GM21576 (cell line): Measurements from ENCODE around the gene PAMR1.
"Not testable (repeated sequence)": the region's sequence is repeated elsewhere in the genome, so short reads cannot be mapped to it uniquely, and the experiment has no call there.

Source experiments
- ATAC-seq: cut with Tn5 transposase; IDR thresholded peaks from one replicate; pipeline ENCODE4 v1.9.1; 2021; ENCODE audit warnings: mild to moderate bottlenecking, moderate library complexity; ENCODE audit not compliant: unreplicated experiment

Gene PAMR1

GRCh38 chr11:35525501-35526175, at the start of gene PAMR1:
Gene PAMR1 (minus strand): TSS chr11:35525616. CDS start chr11:35525585, 31 bp downstream.
- ATAC-seq = no peak

- ATAC-seq = no peak
Observed at GRCh38 chr11:35571696-35572095, 46.3 kb upstream of the PAMR1 start.

GRCh38 chr11:35567737-35568465, 42.5 kb upstream of the PAMR1 start:
- ATAC-seq = no peak

- ATAC-seq = no peak
Observed at GRCh38 chr11:35566885-35567284, 41.5 kb upstream of the PAMR1 start.

GRCh38 chr11:35566181-35566580, 40.8 kb upstream of the PAMR1 start:
- no peak for ATAC-seq

GRCh38 chr11:35564245-35564595, 38.8 kb upstream of the PAMR1 start:
- no peak for ATAC-seq

- no peak for ATAC-seq
Observed at GRCh38 chr11:35563484-35564244, 38.2 kb upstream of the PAMR1 start.

- ATAC-seq = no peak
Observed at GRCh38 chr11:35559949-35560348, 34.5 kb upstream of the PAMR1 start.

- ATAC-seq = no peak
Observed at GRCh38 chr11:35558513-35558912, 33.1 kb upstream of the PAMR1 start.

- ATAC-seq = no peak
Observed at GRCh38 chr11:35555488-35555887, 30.1 kb upstream of the PAMR1 start.

- no peak for ATAC-seq
Observed at GRCh38 chr11:35554491-35555437, 29.3 kb upstream of the PAMR1 start.

- ATAC-seq = no peak
Observed at GRCh38 chr11:35553831-35554230, 28.4 kb upstream of the PAMR1 start.

- ATAC-seq = no peak
Observed at GRCh38 chr11:35553021-35553420, 27.6 kb upstream of the PAMR1 start.

GRCh38 chr11:35552616-35553015, 27.2 kb upstream of the PAMR1 start:
- ATAC-seq = no peak

- no peak for ATAC-seq
Observed at GRCh38 chr11:35550374-35551036, 25.1 kb upstream of the PAMR1 start.

- no peak for ATAC-seq
Observed at GRCh38 chr11:35549787-35550186, 24.4 kb upstream of the PAMR1 start.

GRCh38 chr11:35548925-35549561, 23.6 kb upstream of the PAMR1 start:
- no peak for ATAC-seq

- not testable (repeated sequence) for ATAC-seq
Observed at GRCh38 chr11:35547995-35548394, 22.6 kb upstream of the PAMR1 start.

- ATAC-seq = no peak
Observed at GRCh38 chr11:35546317-35546716, 20.9 kb upstream of the PAMR1 start.
